Measurements from ENCODE around the gene ACOT7. TPM values are rescaled to one million over a fixed set of nuclear protein-coding genes. Genes with fewer than 3 reads are reported as not detected.

ACOT7 gene
- total and polyA plus RNA-seq, 2 of the 13 experiments (the other 11 are each of a cell fraction or from before 2014, with no cell fraction given) = 33.0 to 55.8 TPM

GRCh38 chr1:6416295-6416656 lies 22.7 kb upstream of the ACOT7 start:
- intact Hi-C loops (cut with micrococcal nuclease; ENCODE audit: unreplicated experiment) (no loop called here), in situ Hi-C loops (cut with HindIII; ENCODE audit: extremely low pct_ligation_motif_present, low pct_unique_long_range_greater_than_20kb) (loop anchor here (10.0 kb wide), 1 partner anchor 171 kb away; the partner anchor contains the start of gene HES3)

GRCh38 chr1:6414881-6415626 lies 21.5 kb upstream of the ACOT7 start:
- DNase-seq (ENCODE audit: low spot score) (no peak), FAIRE-seq (no peak), ATAC-seq (no peak)
- H3K27ac ChIP-seq (ENCODE audit: extremely low read length, insufficient read depth, low read length) = no peak overlapping the region
- no peaks in the 10 kb centered on the region for H3K79me2 ChIP-seq (ENCODE audit: insufficient read depth, low read length)
- H2AFZ ChIP-seq (ENCODE audit: low read length) = no peak overlapping the region
- 51% methylated on average over 16 of the region's 17 CpGs for WGBS (ENCODE audit: low lambda C conversion rate)
- no peaks in the 10 kb centered on the region for H3K36me3 ChIP-seq (replicated peaks in 1 of 2; ENCODE audit: control insufficient read depth in 1 of 2, insufficient read depth in 2 of 2, low read length in 2 of 2)
- peaks cover 11 to 62% of the 10 kb centered on the region in 2 experiments for H3K27me3 ChIP-seq (ENCODE audit: control insufficient read depth in 1 of 2, insufficient read depth in 2 of 2, low read length in 2 of 2)
- in situ Hi-C loops (cut with HindIII; ENCODE audit: extremely low pct_ligation_motif_present, low pct_unique_long_range_greater_than_20kb) (loop anchor here (10.0 kb wide), 1 partner anchor 170 kb away; the partner anchor contains the start of gene HES3), intact Hi-C loops (cut with micrococcal nuclease; ENCODE audit: unreplicated experiment) (no loop called here)
- peak overlapping the region in 2 of 3 experiments; percentile 26 to 57; a peak in 3 of 6 replicates for H3K4me3 ChIP-seq (replicated peaks in 1 of 3; ENCODE audit: insufficient read depth in 1 of 3, low read depth in 2 of 3, low read length in 3 of 3)
- no peaks in the 10 kb centered on the region for H3K9me3 ChIP-seq (ENCODE audit: low read length)
- POLR2A ChIA-PET = no interaction called here
- BruUV-seq (replicated peaks) = no TSS peak
- peak overlapping the region; percentile 81 for H3K4me2 ChIP-seq (ENCODE audit: low read depth, low read length)
- no peak for TF ChIP-seq SCMH1 (CRISPR knock-in tag; IDR thresholded peaks at IDR 0.05; ENCODE audit: borderline replicate concordance)
- peak; percentile 22; the same call in 1 of the 2 replicates for TF ChIP-seq CEBPB (IDR thresholded peaks at IDR 0.05; ENCODE audit: borderline replicate concordance, low read depth, low read length)
- H4K20me1 ChIP-seq (ENCODE audit: insufficient read depth, low read length) = no peaks in the 10 kb centered on the region
- peaks cover 57% of the 10 kb centered on the region for H3K4me1 ChIP-seq (ENCODE audit: insufficient read depth, low read length)
- CTCF ChIA-PET (ENCODE audit: low intra/inter-chr PET ratio, low total read pairs) = interaction anchor here (0.7 to 1.6 kb wide), 2 partner anchors 52 to 67 kb away, joined by 3 to 6 read pairs; no protein-coding TSS in a partner anchor
- no peak overlapping the region for H3K9ac ChIP-seq (ENCODE audit: insufficient read depth, low read depth, low read length)

More at GRCh38 chr1:6416295-6416656, 22.7 kb upstream of the ACOT7 start:
- Histone ChIP-seq H3K4me2 (ENCODE audit: low read depth, low read length) (no peak overlapping the region), H3K36me3 (replicated peaks in 1 of 2; ENCODE audit: control insufficient read depth in 1 of 2, insufficient read depth in 2 of 2, low read length in 2 of 2) (no peaks in the 10 kb centered on the region), H3K9me3 (ENCODE audit: low read length) (no peaks in the 10 kb centered on the region), H3K4me1 (ENCODE audit: insufficient read depth, low read length) (peaks cover 51% of the 10 kb centered on the region), H4K20me1 (ENCODE audit: insufficient read depth, low read length) (no peaks in the 10 kb centered on the region), H3K27ac (ENCODE audit: extremely low read length, insufficient read depth, low read length) (no peak overlapping the region), H3K9ac (ENCODE audit: insufficient read depth, low read depth, low read length) (no peak overlapping the region), H2AFZ (ENCODE audit: low read length) (no peak overlapping the region), H3K79me2 (ENCODE audit: insufficient read depth, low read length) (no peaks in the 10 kb centered on the region), H3K4me3 (replicated peaks in 1 of 3; ENCODE audit: insufficient read depth in 1 of 3, low read depth in 2 of 3, low read length in 3 of 3) (no peak overlapping the region), H3K27me3 (ENCODE audit: control insufficient read depth in 1 of 2, insufficient read depth in 2 of 2, low read length in 2 of 2) (peaks cover 16 to 70% of the 10 kb centered on the region in 2 experiments)
- POLR2A ChIA-PET = no interaction called here
- TF ChIP-seq NFE2L2 (IDR thresholded peaks at IDR 0.05; ENCODE audit: low read length) = no peak
- no peak for TF ChIP-seq ZNF343 (CRISPR knock-in tag; IDR thresholded peaks at IDR 0.05)
- TF ChIP-seq ZNF879 (CRISPR knock-in tag; IDR thresholded peaks at IDR 0.05) = no peak
- TF ChIP-seq ZNF143 (CRISPR knock-in tag; IDR thresholded peaks at IDR 0.05) = no peak
- no peak for TF ChIP-seq ZNF720 (CRISPR knock-in tag; IDR thresholded peaks at IDR 0.05)
- TF ChIP-seq MTA1 (CRISPR knock-in tag; IDR thresholded peaks at IDR 0.05; ENCODE audit: borderline replicate concordance) = no peak
- no peak for TF ChIP-seq BCL6 (CRISPR knock-in tag; IDR thresholded peaks at IDR 0.05)
- TF ChIP-seq ZSCAN9 (CRISPR knock-in tag; IDR thresholded peaks at IDR 0.05; ENCODE audit: borderline replicate concordance) = no peak
- BruUV-seq (replicated peaks) = no TSS peak
- WGBS (ENCODE audit: low lambda C conversion rate) = 37% methylated on average over 3 of the region's 8 CpGs
- FAIRE-seq = no peak
- CTCF ChIA-PET (ENCODE audit: low intra/inter-chr PET ratio, low total read pairs) = no interaction called here
- no peak for DNase-seq (ENCODE audit: low spot score)
- no peak for ATAC-seq

Measured in HepG2 (cell line).